Fibroblast of mammary gland (primary cell): Measurements from ENCODE around the gene RPS19BP1.
"Not testable (repeated sequence)": the region's sequence is repeated elsewhere in the genome, so short reads cannot be mapped to it uniquely, and the experiment has no call there.

Experiments
- DNase-seq: peaks from one replicate; pipeline ENCODE4 v3.0.0-alpha.2; 2010; ENCODE audit warnings: low read depth
- H3K4me3 ChIP-seq: 2 replicates; pipeline ENCODE4 v1.5.1; 2011; ENCODE audit warnings: low read depth, mild to moderate bottlenecking, low read length, moderate library complexity; ENCODE audit not compliant: control insufficient read depth
- CTCF ChIP-seq: conservative IDR thresholded peaks from 2 replicates; pipeline ENCODE4 v1.5.1; 2011; ENCODE audit warnings: low read depth, low read length, inconsistent platforms; ENCODE audit not compliant: control insufficient read depth, insufficient read depth

Gene RPS19BP1

GRCh38 chr22:39526736-39527171 is 5.8 kb downstream of the RPS19BP1 start:
- TF ChIP-seq CTCF: no peak
- H3K4me3 ChIP-seq: no peak overlapping the region
- DNase-seq: no peak

DNA sequence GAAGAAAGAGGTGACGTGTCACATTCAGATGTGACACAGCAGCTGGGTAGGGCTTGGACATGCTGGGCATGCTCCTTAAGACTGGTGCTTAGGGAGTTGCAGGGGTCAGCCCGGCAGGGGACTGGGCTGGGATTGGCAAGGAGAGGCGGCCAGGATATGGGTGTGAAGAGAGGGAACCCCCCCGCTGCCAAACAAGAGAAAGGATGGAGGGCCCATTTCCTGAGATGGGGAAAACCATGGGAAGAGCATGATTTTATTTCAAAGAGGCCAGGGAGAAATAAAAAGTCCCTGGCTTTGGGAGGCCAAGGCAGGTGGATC is 6.9 kb downstream of the RPS19BP1 start:
- TF ChIP-seq CTCF: no peak
- DNase-seq: no peak
- no peak overlapping the region for H3K4me3 ChIP-seq

DNA sequence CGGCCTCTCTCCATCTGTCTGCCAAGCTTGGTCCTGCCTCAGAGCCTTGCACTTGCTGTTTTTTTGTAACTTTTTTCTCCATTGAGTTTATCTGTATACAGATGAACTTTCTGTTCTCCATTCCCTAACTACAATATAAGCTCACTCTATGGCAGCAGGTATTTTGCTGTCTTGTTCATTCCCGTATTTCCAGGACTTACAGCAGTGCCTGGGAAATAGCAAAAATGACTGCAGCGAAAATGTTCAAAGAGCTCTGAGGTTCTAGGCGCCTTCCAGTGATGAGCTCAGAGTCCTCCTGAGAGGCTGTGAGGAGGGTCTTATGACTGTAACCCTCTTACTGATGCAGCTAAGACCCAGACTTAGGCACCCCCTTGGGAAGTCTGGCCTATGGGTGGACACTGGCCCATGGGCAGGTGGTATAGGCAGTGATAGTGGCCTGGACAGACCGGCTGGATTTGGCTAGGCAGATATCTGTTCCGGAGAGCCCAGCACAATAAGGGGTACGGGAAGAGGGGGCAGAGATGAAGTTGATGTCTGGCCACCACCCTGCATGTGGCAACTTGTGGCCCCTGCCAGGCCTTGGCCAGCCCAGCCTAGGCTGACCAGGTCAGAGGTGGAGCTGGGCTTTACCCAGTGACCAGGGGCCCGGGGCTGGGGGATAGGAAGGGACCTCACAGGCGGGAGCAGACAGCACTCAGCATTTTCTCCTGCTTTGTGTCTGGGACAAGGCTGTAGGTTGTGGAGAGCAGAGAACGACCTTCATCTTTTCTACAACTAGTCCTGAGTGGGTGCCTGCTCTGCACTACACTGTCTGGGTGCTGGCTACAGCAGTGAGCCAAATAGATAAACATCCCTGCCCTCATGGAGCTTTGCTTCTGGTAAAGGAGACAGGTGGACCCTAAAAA is 7.5 kb downstream of the RPS19BP1 start:
- TF ChIP-seq CTCF: no peak
- no peak overlapping the region for H3K4me3 ChIP-seq
- no peak for DNase-seq

DNA sequence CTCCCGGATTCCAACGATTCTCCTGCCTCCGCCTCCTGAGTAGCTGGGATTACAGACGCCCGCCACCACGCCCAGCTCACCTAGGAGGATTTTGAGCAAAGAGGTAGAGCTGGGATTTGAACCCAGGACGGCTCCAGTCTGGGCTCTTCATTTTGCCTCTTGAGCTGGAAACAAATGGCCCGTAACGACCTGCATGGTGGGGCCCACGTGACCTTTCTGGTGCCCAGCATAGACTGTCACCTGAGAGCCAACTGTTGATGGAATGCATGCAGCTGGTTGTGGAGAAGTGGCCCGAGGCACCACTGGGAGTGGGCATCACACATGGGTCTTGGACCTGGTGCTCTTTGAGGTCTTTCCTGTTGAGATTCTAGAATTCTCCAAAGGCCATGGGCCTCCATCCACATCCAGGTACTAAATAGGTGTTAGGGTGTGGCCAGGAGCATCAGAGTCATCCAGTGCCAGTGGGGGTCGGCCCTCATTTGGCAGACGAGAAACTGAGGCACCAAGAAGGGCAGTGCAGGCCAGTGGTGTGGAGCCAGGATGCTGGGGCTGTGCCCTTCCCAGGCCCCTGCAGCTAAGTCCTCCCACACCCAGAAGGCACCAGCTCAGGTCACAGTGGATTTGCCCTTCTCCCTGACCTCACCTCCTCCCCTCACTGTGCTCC is 8.3 kb downstream of the RPS19BP1 start:
- H3K4me3 ChIP-seq: no peak overlapping the region
- no peak for DNase-seq
- TF ChIP-seq CTCF: no peak

DNA sequence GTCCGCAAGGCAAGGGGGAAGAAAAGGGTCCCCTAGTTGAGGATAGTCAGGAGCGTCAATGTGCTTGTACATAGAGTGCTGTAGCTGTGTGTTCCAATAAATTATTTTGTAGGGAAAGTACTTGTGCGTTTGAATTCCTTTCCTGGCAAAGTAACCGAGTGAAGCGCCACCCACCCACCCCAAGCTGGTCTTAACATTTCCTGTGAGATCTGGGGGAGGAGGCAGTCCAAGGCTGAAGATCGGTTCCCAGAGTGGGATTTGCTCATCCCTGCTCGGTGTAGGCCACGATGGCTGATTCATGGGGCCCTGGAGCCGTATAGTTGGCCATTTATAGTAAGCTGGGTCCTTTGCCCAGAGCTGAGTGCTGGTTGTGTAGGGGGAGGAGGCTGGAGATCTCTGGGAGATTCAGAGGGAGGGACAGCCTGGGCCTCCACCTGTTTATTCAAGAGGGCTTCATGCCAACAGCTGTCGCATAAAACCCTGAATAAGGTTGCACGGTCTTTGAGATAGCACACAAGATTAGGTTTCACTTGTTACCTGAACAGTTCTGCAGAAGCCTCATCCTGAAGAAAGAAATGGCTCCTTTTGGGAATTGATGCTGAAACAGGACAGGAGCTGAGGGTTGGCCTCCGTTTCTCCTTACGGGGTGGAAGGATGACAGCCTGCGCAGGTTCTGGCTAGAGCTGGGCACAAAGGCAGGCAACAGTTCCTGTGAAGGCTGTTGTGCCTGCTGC is 9.8 kb downstream of the RPS19BP1 start:
- peak overlapping the region; percentile 93 for H3K4me3 ChIP-seq
- no peak for TF ChIP-seq CTCF
- peak; percentile 75 for DNase-seq

- not testable (repeated sequence) for DNase-seq
- H3K4me3 ChIP-seq: peak overlapping the region; percentile 93
These were observed 10.5 kb downstream of the RPS19BP1 start for GRCh38 chr22:39522091-39522490.

DNA sequence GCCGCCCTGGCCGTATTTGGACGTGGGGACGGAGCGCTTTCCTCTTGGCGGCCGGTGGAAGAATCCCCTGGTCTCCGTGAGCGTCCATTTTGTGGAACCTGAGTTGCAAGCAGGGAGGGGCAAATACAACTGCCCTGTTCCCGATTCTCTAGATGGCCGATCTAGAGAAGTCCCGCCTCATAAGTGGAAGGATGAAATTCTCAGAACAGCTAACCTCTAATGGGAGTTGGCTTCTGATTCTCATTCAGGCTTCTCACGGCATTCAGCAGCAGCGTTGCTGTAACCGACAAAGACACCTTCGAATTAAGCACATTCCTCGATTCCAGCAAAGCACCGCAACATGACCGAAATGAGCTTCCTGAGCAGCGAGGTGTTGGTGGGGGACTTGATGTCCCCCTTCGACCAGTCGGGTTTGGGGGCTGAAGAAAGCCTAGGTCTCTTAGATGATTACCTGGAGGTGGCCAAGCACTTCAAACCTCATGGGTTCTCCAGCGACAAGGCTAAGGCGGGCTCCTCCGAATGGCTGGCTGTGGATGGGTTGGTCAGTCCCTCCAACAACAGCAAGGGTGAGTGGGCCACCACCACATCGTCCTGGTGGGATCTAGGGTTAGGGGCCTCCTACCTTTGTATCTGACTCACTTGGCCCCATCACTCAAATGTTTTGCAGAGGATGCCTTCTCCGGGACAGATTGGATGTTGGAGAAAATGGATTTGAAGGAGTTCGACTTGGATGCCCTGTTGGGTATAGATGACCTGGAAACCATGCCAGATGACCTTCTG is 11.3 kb downstream of the RPS19BP1 start:
- H3K4me3 ChIP-seq: peak overlapping the region; percentile 93
- DNase-seq: not testable (repeated sequence)
